Smooth muscle cell (in vitro differentiated cells): Measurements from ENCODE around the gene CASP9. TPM values are rescaled to one million over a fixed set of nuclear protein-coding genes. Genes with fewer than 3 reads are reported as not detected.
"Not testable (repeated sequence)": the region's sequence is repeated elsewhere in the genome, so short reads cannot be mapped to it uniquely, and the experiment has no call there.

Source experiments
- DNase-seq: peaks from one replicate; lab custom pipeline; 2025; ENCODE audit not compliant: unreplicated experiment; lab: John Stamatoyannopoulos, UW
- H2AFZ ChIP-seq: fragments of 200-600 bp; sonication (generic); 2 replicates; pipeline ENCODE4 v1.6.0; 2016; ENCODE audit warnings: antibody characterized with exemption, low read depth, mild to moderate bottlenecking
- H3F3A ChIP-seq: fragments of 200-600 bp; sonication (generic); 2 replicates; pipeline ENCODE4 v1.6.0; 2017; ENCODE audit warnings: antibody characterized with exemption, low read depth
- H3K27ac ChIP-seq: fragments of 200-600 bp; sonication (generic); 2 replicates; pipeline ENCODE4 v1.5.1; 2016; ENCODE audit warnings: low read depth, mild to moderate bottlenecking
- H3K27me3 ChIP-seq: fragments of 200-600 bp; sonication (generic); 2 replicates; pipeline ENCODE4 v1.6.1; 2016; ENCODE audit warnings: low read depth, mild to moderate bottlenecking
- H3K36me3 ChIP-seq: fragments of 200-600 bp; sonication (generic); 2 replicates; pipeline ENCODE4 v1.5.1; 2016; ENCODE audit warnings: low read depth
- H3K4me1 ChIP-seq: fragments of 200-600 bp; sonication (generic); 2 replicates; pipeline ENCODE4 v1.5.1; 2016; ENCODE audit warnings: low read depth
- H3K4me2 ChIP-seq: fragments of 200-600 bp; sonication (generic); 2 replicates; pipeline ENCODE4 v1.6.0; 2016; ENCODE audit warnings: mild to moderate bottlenecking
- H3K4me3 ChIP-seq: fragments of 200-600 bp; sonication (generic); 2 replicates; pipeline ENCODE4 v1.5.1; 2016; ENCODE audit warnings: mild to moderate bottlenecking
- H3K79me2 ChIP-seq: fragments of 200-600 bp; sonication (generic); 2 replicates; pipeline ENCODE4 v1.6.0; 2016; ENCODE audit warnings: low read depth, mild to moderate bottlenecking
- H3K9ac ChIP-seq: fragments of 200-600 bp; sonication (generic); 2 replicates; pipeline ENCODE4 v1.6.0; 2016; ENCODE audit warnings: low read depth
- H3K9me3 ChIP-seq: fragments of 200-600 bp; sonication (generic); replicated peaks from 2 replicates; pipeline ENCODE4 v1.5.1; 2016; ENCODE audit warnings: low read depth
- H4K20me1 ChIP-seq: fragments of 200-600 bp; sonication (generic); 2 replicates; pipeline ENCODE4 v1.6.0; 2016; ENCODE audit warnings: low read depth
- CTCF ChIP-seq: fragments of 200-600 bp; sonication (generic); IDR thresholded peaks from 2 replicates; pipeline ENCODE4 v1.5.1; 2017; ENCODE audit warnings: borderline replicate concordance, mild to moderate bottlenecking, antibody characterized with exemption; ENCODE audit not compliant: insufficient read depth, poor library complexity, severe bottlenecking
- WGBS: methylation state at CpG from one replicate; pipeline ENCODE4 v1.1.7; 2016; ENCODE audit warnings: low lambda C conversion rate; 5-methylcytosine and 5-hydroxymethylcytosine counted together
- polyA plus RNA-seq: library from polyadenylated mRNA; unstranded; fragments of >200 nt; fragmentation: Nextera tagmentation; extraction: Ambion mirVana; gene quantifications from 2 replicates; pipeline ENCODE4 v1.2.1, GENCODE V29; 2016
- total RNA-seq: library from RNA; depleted of rRNA; stranded (reverse); fragments of >200 nt; gene quantifications from 2 replicates; pipeline ENCODE4 v1.2.3, GENCODE V29; 2014

CASP9 gene
- total and polyA plus RNA-seq, 2 experiments from 2014 or later: 4.2 to 4.8 TPM

GRCh38 chr1:15492596-15492995, 31.4 kb downstream of the CASP9 start:
- no peak for DNase-seq
- WGBS: 30% methylated on average over 5 of the region's 5 CpGs
- no peaks in the 10 kb centered on the region for H3K4me1 ChIP-seq

GRCh38 chr1:15491010-15491409, 33.0 kb downstream of the CASP9 start:
- not testable (repeated sequence) for DNase-seq, H3K4me2 ChIP-seq
- 66% methylated on average over 4 of the region's 4 CpGs for WGBS

More at GRCh38 chr1:15492596-15492995, 31.4 kb downstream of the CASP9 start:
- Histone ChIP-seq H3K36me3 (no peaks in the 10 kb centered on the region), H3K27me3 (no peaks in the 10 kb centered on the region), H3K79me2 (no peaks in the 10 kb centered on the region), H3K9ac (no peak overlapping the region), H3K4me2 (no peak overlapping the region), H3K27ac (no peak overlapping the region), H3F3A (no peaks in the 10 kb centered on the region), H3K9me3 (no peaks in the 10 kb centered on the region), H2AFZ (no peak overlapping the region), H4K20me1 (no peaks in the 10 kb centered on the region), H3K4me3 (no peak overlapping the region)
- TF ChIP-seq CTCF: no peak

GRCh38 chr1:15489052-15489736, 34.8 kb downstream of the CASP9 start:
- H3K4me1 ChIP-seq: no peaks in the 10 kb centered on the region
- no peaks in the 10 kb centered on the region for H4K20me1 ChIP-seq
- no peak for DNase-seq
- no peak overlapping the region for H3K4me3 ChIP-seq
- H3K79me2 ChIP-seq: no peaks in the 10 kb centered on the region
- no peaks in the 10 kb centered on the region for H3F3A ChIP-seq
- H3K4me2 ChIP-seq: no peak overlapping the region
- no peak for TF ChIP-seq CTCF
- WGBS: 95% methylated on average over 13 of the region's 13 CpGs
- H3K9me3 ChIP-seq: no peaks in the 10 kb centered on the region
- H2AFZ ChIP-seq: no peak overlapping the region
- no peaks in the 10 kb centered on the region for H3K36me3 ChIP-seq
- H3K27me3 ChIP-seq: no peaks in the 10 kb centered on the region
- H3K27ac ChIP-seq: no peak overlapping the region
- H3K9ac ChIP-seq: no peak overlapping the region

More at GRCh38 chr1:15491010-15491409, 33.0 kb downstream of the CASP9 start:
- not testable (repeated sequence) for H4K20me1 ChIP-seq, H3K27ac ChIP-seq, H3K9me3 ChIP-seq, H3K4me1 ChIP-seq, H3K79me2 ChIP-seq, H3F3A ChIP-seq, H3K4me3 ChIP-seq, H3K36me3 ChIP-seq, H2AFZ ChIP-seq, H3K27me3 ChIP-seq, H3K9ac ChIP-seq

GRCh38 chr1:15488371-15488770, 35.6 kb downstream of the CASP9 start:
- Histone ChIP-seq H3K27me3 (no peaks in the 10 kb centered on the region), H3K79me2 (no peaks in the 10 kb centered on the region), H3F3A (no peaks in the 10 kb centered on the region), H3K9me3 (no peaks in the 10 kb centered on the region), H4K20me1 (no peaks in the 10 kb centered on the region), H3K4me3 (no peak overlapping the region), H3K9ac (no peak overlapping the region), H3K36me3 (no peaks in the 10 kb centered on the region), H3K4me1 (no peaks in the 10 kb centered on the region), H2AFZ (no peak overlapping the region), H3K27ac (no peak overlapping the region), H3K4me2 (no peak overlapping the region)
- TF ChIP-seq CTCF: no peak
- 93% methylated on average over 3 of the region's 3 CpGs for WGBS
- no peak for DNase-seq

GRCh38 chr1:15486844-15487610, 37.0 kb downstream of the CASP9 start:
- H3K4me3 ChIP-seq, H3K4me2 ChIP-seq, H3K36me3 ChIP-seq, H2AFZ ChIP-seq, H3K27me3 ChIP-seq, H3F3A ChIP-seq, DNase-seq, H3K9me3 ChIP-seq, H3K79me2 ChIP-seq, H4K20me1 ChIP-seq, H3K4me1 ChIP-seq, H3K27ac ChIP-seq, H3K9ac ChIP-seq: not testable (repeated sequence)
- WGBS: 96% methylated on average over 17 of the region's 17 CpGs
